ENCODE results near the gene REEP5.

The REEP5 gene

DNA sequence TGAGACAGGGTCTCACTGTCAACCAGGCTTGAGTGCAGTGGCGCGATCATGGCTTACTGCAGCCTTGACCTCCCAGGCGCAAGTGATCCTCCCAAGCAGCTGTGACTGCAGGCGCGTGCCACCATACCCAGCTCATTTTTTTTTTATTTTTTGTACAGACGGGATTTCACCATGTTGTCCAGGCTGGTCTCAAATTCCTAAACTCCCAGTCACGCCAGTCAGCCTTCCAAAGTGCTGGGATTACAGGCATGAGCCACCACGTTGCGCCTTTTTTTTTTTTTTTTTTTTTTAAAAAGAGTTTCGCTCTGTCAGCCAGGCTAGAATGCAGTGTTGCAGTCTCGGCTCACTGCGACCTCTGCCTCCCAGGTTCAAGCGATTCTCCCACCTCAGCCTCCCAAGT, 88.1 kb downstream of the REEP5 start:
- no peak for DNase-seq (ENCODE audit: low spot score)

DNA sequence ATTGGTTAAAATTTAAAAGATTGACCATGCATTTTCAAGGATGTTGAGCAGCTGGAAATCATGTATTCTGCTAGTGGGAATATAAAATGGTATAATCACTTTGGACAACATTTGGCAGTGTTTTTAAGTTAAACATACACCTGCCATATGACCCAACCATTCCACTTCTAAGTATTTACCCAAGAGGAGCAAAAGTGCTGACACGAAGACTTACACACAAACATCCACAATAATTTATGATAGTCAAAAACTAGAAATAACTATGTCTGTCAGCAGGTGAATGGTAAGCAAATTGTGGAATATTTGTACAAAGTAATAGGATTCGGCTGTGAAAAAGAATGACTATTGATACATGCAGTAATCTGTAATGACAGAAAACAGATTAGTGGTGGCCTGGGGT, 91.6 kb downstream of the REEP5 start:
- no peak for DNase-seq (ENCODE audit: low spot score)
